ENCODE measurements around the gene STYXL2.

Gene STYXL2

DNA sequence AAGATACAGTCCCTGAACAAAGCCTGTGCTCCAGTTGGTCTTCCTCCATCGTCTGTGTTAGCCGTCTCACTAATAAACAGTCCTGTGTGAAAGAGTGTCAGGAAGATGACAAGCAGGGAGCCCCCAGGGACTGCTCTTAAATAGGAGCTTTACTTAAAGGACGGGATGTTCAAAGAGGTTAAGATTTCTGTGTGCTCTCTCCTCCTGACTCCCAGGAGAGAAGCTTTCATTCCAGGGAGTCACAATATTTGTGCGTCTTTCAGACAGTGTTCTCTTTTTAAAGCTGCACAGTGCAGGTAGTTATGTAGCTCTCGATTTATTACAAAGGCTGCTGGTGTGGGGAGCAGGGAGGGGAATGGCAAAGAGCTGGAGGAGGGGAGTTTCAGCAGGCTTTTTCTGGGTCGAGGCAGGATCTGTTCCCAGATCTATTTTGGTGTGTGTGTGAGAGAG is 43.5 kb downstream of the STYXL2 start:
- no peak for DNase-seq

DNA sequence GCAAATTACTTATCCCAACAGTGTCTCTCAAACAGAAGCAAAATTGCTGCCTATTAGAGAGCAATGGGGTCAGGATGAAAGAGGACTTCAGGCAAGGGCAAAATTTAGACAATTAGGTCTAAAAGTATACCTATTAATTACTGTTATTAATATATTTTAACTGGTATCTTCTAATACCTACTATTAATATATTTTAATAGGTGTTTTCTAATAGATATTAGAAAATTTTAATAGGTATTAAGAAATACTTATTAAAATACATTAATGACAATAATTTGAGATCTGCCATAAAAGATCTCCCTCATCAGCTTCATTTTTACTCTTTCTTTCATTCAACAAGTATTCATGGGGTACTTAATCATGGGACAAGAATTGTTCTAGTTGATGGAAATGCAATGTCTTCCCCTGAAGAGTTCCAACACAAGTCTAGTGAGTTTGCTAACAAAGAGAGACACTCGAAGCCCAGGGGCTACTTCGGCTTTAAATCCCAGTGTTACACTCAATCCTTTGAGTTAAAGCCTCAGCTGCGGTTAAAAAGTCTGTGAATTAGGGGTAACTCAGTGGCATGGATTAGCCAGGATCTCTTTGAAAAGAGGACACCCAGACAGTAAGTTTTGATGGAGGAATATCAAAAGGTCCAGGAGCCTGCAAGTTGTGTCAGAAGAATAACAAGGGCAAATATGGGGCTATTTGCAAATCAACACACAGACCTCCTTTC is 44.1 kb downstream of the STYXL2 start:
- no peak for DNase-seq

DNA sequence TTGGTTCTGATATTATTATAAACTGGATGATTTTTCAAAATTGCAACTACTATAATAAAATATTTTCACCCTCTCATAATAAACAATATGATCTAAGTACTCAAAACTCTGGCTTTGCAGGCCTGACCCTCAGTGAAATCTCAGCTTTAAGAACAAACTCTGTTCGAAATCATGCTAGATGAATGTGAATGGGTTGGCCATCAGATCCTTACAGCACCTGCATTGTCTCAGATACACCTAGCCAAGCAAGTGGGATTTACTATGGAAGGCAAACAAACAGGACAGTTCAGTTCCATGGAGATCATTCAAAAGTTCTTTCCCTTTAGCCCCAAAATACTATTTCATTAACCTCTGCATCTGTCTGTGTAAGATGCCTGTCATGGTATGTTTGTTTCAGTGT is 44.8 kb downstream of the STYXL2 start:
- DNase-seq, result no peak

DNA sequence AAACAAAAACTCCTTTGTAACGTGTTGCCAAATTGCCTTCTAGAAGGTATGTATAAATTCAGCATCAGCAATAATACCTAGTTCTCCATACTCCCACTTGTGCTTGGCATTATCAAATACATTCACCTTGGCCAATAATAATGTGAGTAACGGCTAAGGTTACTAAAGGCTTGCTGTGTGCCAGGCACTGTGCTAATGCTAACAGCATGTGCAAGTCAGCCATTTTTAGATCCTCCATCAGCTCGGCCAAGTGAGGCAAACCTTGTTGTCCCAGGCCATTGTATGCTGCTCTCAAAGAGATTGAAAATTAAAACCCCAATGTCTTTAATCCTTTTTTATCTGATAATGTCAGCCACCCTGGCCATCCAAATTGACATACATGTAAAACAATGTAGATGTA is 48.1 kb downstream of the STYXL2 start:
- no peak for DNase-seq

Data from SHP77 (cell line).